Trophoblast cell (in vitro differentiated cells and primary cell): ENCODE results near the gene LCLAT1.
A peak's percentile ranks its signal among the peaks of the same experiment; 100 is the strongest.

ENCODE experiments used
- DNase-seq, 2 donors: peaks; one replicate each; pipeline ENCODE4 v3.0.0-alpha.2; 2016
- H2AFZ ChIP-seq: 2 replicates; pipeline ENCODE4 v1.6.1; 2013; ENCODE audit warnings: low read length, moderate library complexity, mild to moderate bottlenecking; ENCODE audit not compliant: insufficient read depth, poor library complexity
- H2AK5ac ChIP-seq: 2 replicates; pipeline ENCODE4 v1.6.1; 2013; ENCODE audit warnings: mild to moderate bottlenecking, low read length
- H2BK120ac ChIP-seq: 2 replicates; pipeline ENCODE4 v1.6.1; 2013; ENCODE audit warnings: low read length, mild to moderate bottlenecking, moderate library complexity; ENCODE audit not compliant: insufficient read depth, poor library complexity
- H2BK12ac ChIP-seq: 2 replicates; pipeline ENCODE4 v1.6.1; 2013; ENCODE audit warnings: mild to moderate bottlenecking, low read length, moderate library complexity
- H2BK5ac ChIP-seq: 2 replicates; pipeline ENCODE4 v1.6.1; 2013; ENCODE audit warnings: low read length, low read depth, moderate library complexity, mild to moderate bottlenecking; ENCODE audit not compliant: poor library complexity
- H3K14ac ChIP-seq: 2 replicates; pipeline ENCODE4 v1.6.1; 2013; ENCODE audit warnings: mild to moderate bottlenecking, low read length
- H3K18ac ChIP-seq: 2 replicates; pipeline ENCODE4 v1.6.1; 2013; ENCODE audit warnings: mild to moderate bottlenecking, low read length
- H3K23ac ChIP-seq: 2 replicates; pipeline ENCODE4 v1.6.1; 2013; ENCODE audit warnings: low read length
- H3K27ac ChIP-seq: 2 replicates; pipeline ENCODE4 v1.5.1; 2013; ENCODE audit warnings: low read depth, mild to moderate bottlenecking, inconsistent platforms, low read length, moderate library complexity
- H3K27me3 ChIP-seq: 2 replicates; pipeline ENCODE4 v1.6.1; 2013; ENCODE audit warnings: inconsistent platforms, mild to moderate bottlenecking, low read length, moderate library complexity; ENCODE audit not compliant: insufficient read depth
- H3K36me3 ChIP-seq, 2 experiments: 1 replicate in 1 of 2; 2 replicates in 1 of 2; pipeline ENCODE4 v1.6.1; 2013; ENCODE audit warnings: low read length in 2 of 2, mild to moderate bottlenecking in 2 of 2, moderate library complexity in 1 of 2; ENCODE audit not compliant: insufficient read depth in 2 of 2, control insufficient read depth in 1 of 2
- H3K4ac ChIP-seq: 2 replicates; pipeline ENCODE4 v1.6.1; 2013; ENCODE audit warnings: low read depth, mild to moderate bottlenecking, low read length, moderate library complexity
- H3K4me1 ChIP-seq, 2 experiments: 1 replicate in 1 of 2; 2 replicates in 1 of 2; pipeline ENCODE4 v1.6.1; 2013; ENCODE audit warnings: low read length in 2 of 2, mild to moderate bottlenecking in 2 of 2, moderate library complexity in 1 of 2; ENCODE audit not compliant: insufficient read depth in 2 of 2, control insufficient read depth in 1 of 2
- H3K4me2 ChIP-seq: 2 replicates; pipeline ENCODE4 v1.6.1; 2013; ENCODE audit warnings: inconsistent platforms, mild to moderate bottlenecking, low read length, moderate library complexity
- H3K4me3 ChIP-seq: 2 replicates; pipeline ENCODE4 v1.5.1; 2013; ENCODE audit warnings: mild to moderate bottlenecking, low read depth, low read length, inconsistent platforms
- H3K79me1 ChIP-seq: one replicate; pipeline ENCODE4 v1.6.1; 2013; ENCODE audit warnings: low read length
- H3K79me2 ChIP-seq: 2 replicates; pipeline ENCODE4 v1.6.1; 2013; ENCODE audit warnings: low read length, mild to moderate bottlenecking; ENCODE audit not compliant: control insufficient read depth, insufficient read depth, poor library complexity
- H3K9ac ChIP-seq: 2 replicates; pipeline ENCODE4 v1.6.1; 2013; ENCODE audit warnings: mild to moderate bottlenecking, low read length
- H3K9me3 ChIP-seq: 2 replicates; pipeline ENCODE4 v1.6.1; 2013; ENCODE audit warnings: low read depth, mild to moderate bottlenecking, control low read depth, inconsistent platforms, low read length; ENCODE audit not compliant: insufficient read depth
- H4K12ac ChIP-seq: 2 replicates; pipeline ENCODE4 v1.6.1; 2013; ENCODE audit warnings: low read depth, mild to moderate bottlenecking, low read length, moderate library complexity
- H4K8ac ChIP-seq: 2 replicates; pipeline ENCODE4 v1.6.1; 2013; ENCODE audit warnings: low read depth, mild to moderate bottlenecking, low read length, moderate library complexity
- H4K91ac ChIP-seq: one replicate; pipeline ENCODE4 v1.6.1; 2013; ENCODE audit warnings: low read depth, mild to moderate bottlenecking, low read length, moderate library complexity
- WGBS: extraction: QIAGEN DNeasy Blood & Tissue Kit; methylation state at CpG from one replicate; pipeline ENCODE4 v1.1.7; 2013; ENCODE audit warnings: missing lambda C conversion rate; ENCODE audit not compliant: insufficient read length, insufficient coverage; ENCODE audit errors: extremely low coverage; 5-methylcytosine and 5-hydroxymethylcytosine counted together

Gene LCLAT1

GRCh38 chr2:30406853-30407252, 40.2 kb upstream of the LCLAT1 start:
- no peak overlapping the region for H2BK5ac ChIP-seq
- H3K79me1 ChIP-seq, result peaks cover 6% of the 10 kb centered on the region
- H2BK120ac ChIP-seq, result no peak overlapping the region
- no peak overlapping the region for H4K8ac ChIP-seq
- no peak overlapping the region for H3K9ac ChIP-seq
- H3K36me3 ChIP-seq, result no peaks in the 10 kb centered on the region
- peak overlapping the region; percentile 46 for H2BK12ac ChIP-seq
- WGBS, result no CpG with 5 or more reads among the region's 2 CpGs
- H3K14ac ChIP-seq, result no peak overlapping the region
- no peak overlapping the region for H3K23ac ChIP-seq
- H4K91ac ChIP-seq, result no peak overlapping the region
- no peak overlapping the region for H2AFZ ChIP-seq
- no peaks in the 10 kb centered on the region for H3K27me3 ChIP-seq
- no peak for DNase-seq
- H3K79me2 ChIP-seq, result no peaks in the 10 kb centered on the region
- no peak overlapping the region for H3K27ac ChIP-seq
- H3K9me3 ChIP-seq, result no peaks in the 10 kb centered on the region
- H3K4me2 ChIP-seq, result no peak overlapping the region
- H4K12ac ChIP-seq, result no peak overlapping the region
- no peak overlapping the region for H3K18ac ChIP-seq
- H3K4ac ChIP-seq, result no peak overlapping the region
- H3K4me3 ChIP-seq, result no peak overlapping the region
- no peak overlapping the region for H2AK5ac ChIP-seq
- peaks cover 12 to 16% of the 10 kb centered on the region in 2 experiments for H3K4me1 ChIP-seq

GRCh38 chr2:30408961-30409387, 38.1 kb upstream of the LCLAT1 start:
- DNase-seq, result no peak
- Histone ChIP-seq H4K8ac (no peak overlapping the region), H3K23ac (no peak overlapping the region), H3K9ac (no peak overlapping the region), H4K91ac (no peak overlapping the region), H3K79me2 (no peaks in the 10 kb centered on the region), H3K4ac (no peak overlapping the region), H3K4me2 (no peak overlapping the region), H3K36me3 (no peaks in the 10 kb centered on the region), H3K9me3 (no peaks in the 10 kb centered on the region), H3K27ac (no peak overlapping the region), H3K14ac (no peak overlapping the region), H3K4me3 (no peak overlapping the region), H2BK12ac (no peak overlapping the region), H2BK120ac (no peak overlapping the region), H3K18ac (no peak overlapping the region), H3K4me1 (peaks cover 20 to 26% of the 10 kb centered on the region in 2 experiments), H4K12ac (no peak overlapping the region), H2AK5ac (no peak overlapping the region), H2BK5ac (no peak overlapping the region), H3K79me1 (peaks cover 18% of the 10 kb centered on the region), H2AFZ (no peak overlapping the region), H3K27me3 (no peaks in the 10 kb centered on the region)

GRCh38 chr2:30410217-30410616, 36.8 kb upstream of the LCLAT1 start:
- no peak overlapping the region for H4K91ac ChIP-seq
- no peak overlapping the region for H3K23ac ChIP-seq
- H3K9me3 ChIP-seq, result no peaks in the 10 kb centered on the region
- H3K27ac ChIP-seq, result peak overlapping the region; percentile 93
- H3K36me3 ChIP-seq, result no peaks in the 10 kb centered on the region
- no peak overlapping the region for H2AFZ ChIP-seq
- peak overlapping the region; percentile 20 for H2BK120ac ChIP-seq
- H3K79me1 ChIP-seq, result peaks cover 22% of the 10 kb centered on the region
- no peaks in the 10 kb centered on the region for H3K79me2 ChIP-seq
- no peak overlapping the region for H3K18ac ChIP-seq
- H3K4me1 ChIP-seq, result peaks cover 24 to 26% of the 10 kb centered on the region in 2 experiments
- no peak overlapping the region for H3K14ac ChIP-seq
- peak overlapping the region; percentile 37 for H2BK5ac ChIP-seq
- no peak overlapping the region for H4K12ac ChIP-seq
- H3K4ac ChIP-seq, result no peak overlapping the region
- H3K9ac ChIP-seq, result no peak overlapping the region
- no peak overlapping the region for H3K4me2 ChIP-seq
- no peak overlapping the region for H2AK5ac ChIP-seq
- no peaks in the 10 kb centered on the region for H3K27me3 ChIP-seq
- no peak overlapping the region for H3K4me3 ChIP-seq
- peak overlapping the region; percentile 54 for H2BK12ac ChIP-seq
- no CpG with 5 or more reads among the region's 2 CpGs for WGBS
- no peak overlapping the region for H4K8ac ChIP-seq
- DNase-seq, result no peak

GRCh38 chr2:30412047-30412683, 34.9 kb upstream of the LCLAT1 start:
- Histone ChIP-seq H3K14ac (no peak overlapping the region), H3K9me3 (no peaks in the 10 kb centered on the region), H4K8ac (no peak overlapping the region), H2BK12ac (no peak overlapping the region), H3K18ac (no peak overlapping the region), H3K27me3 (no peaks in the 10 kb centered on the region), H2BK120ac (peak overlapping the region; percentile 57), H4K91ac (no peak overlapping the region), H3K79me1 (peaks cover 23% of the 10 kb centered on the region), H3K4me3 (no peak overlapping the region), H2AK5ac (no peak overlapping the region), H3K79me2 (no peaks in the 10 kb centered on the region), H3K36me3 (no peaks in the 10 kb centered on the region), H3K23ac (no peak overlapping the region), H2AFZ (no peak overlapping the region), H3K27ac (peak overlapping the region; percentile 97), H3K4me1 (peaks cover 24 to 27% of the 10 kb centered on the region in 2 experiments), H3K9ac (no peak overlapping the region), H2BK5ac (peak overlapping the region; percentile 47), H3K4me2 (no peak overlapping the region), H4K12ac (no peak overlapping the region), H3K4ac (no peak overlapping the region)
- no CpG with 5 or more reads among the region's 8 CpGs for WGBS
- DNase-seq, result no peak
